H9 (cell line): ENCODE data around the gene KLF16. TPM values are rescaled to one million over a fixed set of nuclear protein-coding genes. Genes with fewer than 3 reads are reported as not detected.

Source experiments
- DNase-seq: peaks from one replicate; pipeline ENCODE4 v3.0.0-alpha.2; 2017
- H2AFZ ChIP-seq: one replicate; pipeline ENCODE4 v1.6.1; 2013; ENCODE audit warnings: mild to moderate bottlenecking, low read length, control low read depth, moderate library complexity
- H2AK5ac ChIP-seq: 2 replicates; pipeline ENCODE4 v1.6.1; 2013; ENCODE audit warnings: low read length, control low read depth, mixed read lengths; ENCODE audit not compliant: insufficient read length
- H2BK120ac ChIP-seq: one replicate; pipeline ENCODE4 v1.6.1; 2013; ENCODE audit warnings: low read depth, mild to moderate bottlenecking, low read length, control low read depth, inconsistent platforms; ENCODE audit not compliant: poor library complexity, severe bottlenecking
- H2BK12ac ChIP-seq: 2 replicates; pipeline ENCODE4 v1.6.1; 2013; ENCODE audit warnings: low read length, control low read depth, mixed read lengths, low read depth; ENCODE audit not compliant: insufficient read length
- H2BK15ac ChIP-seq: 2 replicates; pipeline ENCODE4 v1.6.1; 2013; ENCODE audit warnings: low read depth, low read length, control low read depth
- H2BK20ac ChIP-seq: one replicate; pipeline ENCODE4 v1.6.1; 2013; ENCODE audit warnings: low read depth, mild to moderate bottlenecking, low read length, control low read depth, inconsistent platforms; ENCODE audit not compliant: poor library complexity, severe bottlenecking
- H2BK5ac ChIP-seq: 2 replicates; pipeline ENCODE4 v1.6.1; 2013; ENCODE audit warnings: low read length, control low read depth, mixed read lengths; ENCODE audit not compliant: insufficient read length
- H3K14ac ChIP-seq: 2 replicates; pipeline ENCODE4 v1.6.1; 2013; ENCODE audit warnings: low read length, control low read depth; ENCODE audit not compliant: insufficient read depth
- H3K18ac ChIP-seq: 2 replicates; pipeline ENCODE4 v1.6.1; 2013; ENCODE audit warnings: low read depth, mild to moderate bottlenecking, mixed read lengths, low read length, control low read depth; ENCODE audit not compliant: insufficient read length
- H3K23ac ChIP-seq: 2 replicates; pipeline ENCODE4 v1.6.1; 2013; ENCODE audit warnings: low read length, control low read depth, mixed read lengths, low read depth; ENCODE audit not compliant: insufficient read length
- H3K23me2 ChIP-seq: 2 replicates; pipeline ENCODE4 v1.6.1; 2013; ENCODE audit warnings: low read depth, mild to moderate bottlenecking, mixed read lengths, low read length, control low read depth; ENCODE audit not compliant: insufficient read length, poor library complexity, severe bottlenecking
- H3K27ac ChIP-seq: 2 replicates; pipeline ENCODE4 v1.5.1; 2013; ENCODE audit warnings: low read length, control low read depth, mixed read lengths, low read depth; ENCODE audit not compliant: insufficient read length
- H3K27me3 ChIP-seq: 2 replicates; pipeline ENCODE4 v1.6.1; 2013; ENCODE audit warnings: low read length, control low read depth, inconsistent platforms; ENCODE audit not compliant: insufficient read depth
- H3K4ac ChIP-seq: 2 replicates; pipeline ENCODE4 v1.6.1; 2013; ENCODE audit warnings: low read depth, mild to moderate bottlenecking, control low read depth, inconsistent platforms, low read length, moderate library complexity
- H3K4me1 ChIP-seq: 2 replicates; pipeline ENCODE4 v1.6.1; 2013; ENCODE audit warnings: low read length, control low read depth, inconsistent platforms; ENCODE audit not compliant: insufficient read depth
- H3K4me2 ChIP-seq: 2 replicates; pipeline ENCODE4 v1.6.1; 2013; ENCODE audit warnings: low read length, control low read depth, mixed read lengths; ENCODE audit not compliant: insufficient read length, insufficient read depth
- H3K56ac ChIP-seq: 2 replicates; pipeline ENCODE4 v1.6.1; 2013; ENCODE audit warnings: low read depth, mild to moderate bottlenecking, mixed read lengths, low read length, control low read depth; ENCODE audit not compliant: insufficient read length
- H3K79me1 ChIP-seq: 2 replicates; pipeline ENCODE4 v1.6.1; 2013; ENCODE audit warnings: low read depth, mild to moderate bottlenecking, moderate library complexity, low read length, control low read depth, inconsistent platforms; ENCODE audit not compliant: insufficient read depth, poor library complexity, severe bottlenecking
- H3K79me2 ChIP-seq: 2 replicates; pipeline ENCODE4 v1.6.1; 2013; ENCODE audit warnings: low read length, control low read depth, inconsistent platforms; ENCODE audit not compliant: insufficient read depth
- H3K9ac ChIP-seq: 2 replicates; pipeline ENCODE4 v1.6.1; 2013; ENCODE audit warnings: low read length, control low read depth, mixed read lengths; ENCODE audit not compliant: insufficient read length; ENCODE audit errors: extremely low read depth
- H3K9me3 ChIP-seq: one replicate; pipeline ENCODE4 v1.6.1; 2013; ENCODE audit warnings: low read depth, low read length, inconsistent platforms; ENCODE audit not compliant: control insufficient read depth
- H3T11ph ChIP-seq: one replicate; pipeline ENCODE4 v1.6.1; 2013; ENCODE audit warnings: mild to moderate bottlenecking, low read length, control low read depth, inconsistent platforms
- H4K20me1 ChIP-seq: one replicate; pipeline ENCODE4 v1.6.1; 2013; ENCODE audit not compliant: control insufficient read depth, insufficient read length, insufficient read depth
- H4K5ac ChIP-seq: 2 replicates; pipeline ENCODE4 v1.6.1; 2013; ENCODE audit warnings: low read depth, mild to moderate bottlenecking, mixed read lengths, low read length, control low read depth; ENCODE audit not compliant: insufficient read length
- H4K8ac ChIP-seq: replicated peaks from 2 replicates; pipeline ENCODE4 v1.6.1; 2013; ENCODE audit warnings: low read length, control low read depth, mixed read lengths, low read depth; ENCODE audit not compliant: insufficient read length
- H4K91ac ChIP-seq: 2 replicates; pipeline ENCODE4 v1.6.1; 2013; ENCODE audit warnings: low read depth, mild to moderate bottlenecking, moderate library complexity, mixed read lengths, low read length, control low read depth; ENCODE audit not compliant: insufficient read length
- H3K27ac Mint-ChIP-seq, 3 experiments: 2 replicates in 2 of 3; 3 replicates in 1 of 3; pipeline ENCODE4 v1.8.0; 2020 to 2021; ENCODE audit warnings: mixed read lengths in 3 of 3, mild to moderate bottlenecking in 1 of 3, moderate library complexity in 1 of 3
- H3K27me3 Mint-ChIP-seq: 2 replicates; pipeline ENCODE4 v1.8.0; 2021; ENCODE audit warnings: low read depth, mild to moderate bottlenecking, moderate library complexity, mixed read lengths
- H3K36me3 Mint-ChIP-seq, 3 experiments: 2 replicates in 2 of 3; 3 replicates in 1 of 3; pipeline ENCODE4 v1.8.0; 2020 to 2021; ENCODE audit warnings: low read depth in 3 of 3, mixed read lengths in 3 of 3; ENCODE audit not compliant: insufficient read depth in 1 of 3
- H3K4me1 Mint-ChIP-seq, 2 experiments: 2 replicates each; pipeline ENCODE4 v1.8.0; 2020; ENCODE audit warnings: mixed read lengths in 2 of 2
- H3K4me3 Mint-ChIP-seq, 2 experiments: 2 replicates in 1 of 2; 3 replicates in 1 of 2; pipeline ENCODE4 v1.8.0; 2020 to 2021; ENCODE audit warnings: mild to moderate bottlenecking in 2 of 2, mixed read lengths in 2 of 2, moderate library complexity in 1 of 2
- H3K9me3 Mint-ChIP-seq, 2 experiments: 2 replicates in 1 of 2; 3 replicates in 1 of 2; pipeline ENCODE4 v1.8.0; 2020; ENCODE audit warnings: mild to moderate bottlenecking in 2 of 2, mixed read lengths in 2 of 2, moderate library complexity in 1 of 2
- CTCF ChIP-seq: fragments of 200-600 bp; sonication (generic); conservative IDR thresholded peaks from 3 replicates; pipeline ENCODE4 v1.8.0; 2021; ENCODE audit warnings: antibody characterized with exemption, mild to moderate bottlenecking
- WGBS: extraction: QIAGEN DNeasy Blood & Tissue Kit; methylation state at CpG from one replicate; pipeline ENCODE4 v1.1.7; 2013; ENCODE audit warnings: missing lambda C conversion rate, low lambda C conversion rate, mixed read lengths; ENCODE audit not compliant: insufficient read length; ENCODE audit errors: extremely low coverage; 5-methylcytosine and 5-hydroxymethylcytosine counted together
- total RNA-seq: library from RNA; stranded (reverse); gene quantifications from 2 replicates; pipeline ENCODE4 v1.2.1, GENCODE V29; 2021

Gene KLF16
- total RNA-seq, 1 experiment from 2014 or later = 66.8 TPM

- Histone ChIP-seq H3K4ac (no peak overlapping the region), H3K23me2 (no peaks in the 10 kb centered on the region), H3T11ph (no peak overlapping the region), H2AFZ (no peak overlapping the region), H2BK120ac (no peak overlapping the region), H2BK12ac (no peak overlapping the region), H2BK15ac (no peak overlapping the region), H3K23ac (no peak overlapping the region), H3K56ac (no peak overlapping the region), H3K4me2 (no peak overlapping the region), H4K5ac (no peak overlapping the region), H4K91ac (no peak overlapping the region), H3K18ac (no peak overlapping the region), H2BK5ac (no peak overlapping the region), H3K79me2 (no peaks in the 10 kb centered on the region), H3K4me1 (no peaks in the 10 kb centered on the region), H3K9ac (no peak overlapping the region), H3K14ac (no peak overlapping the region; the same call in 1 of the 2 replicates), H3K79me1 (no peaks in the 10 kb centered on the region), H2BK20ac (no peak overlapping the region), H4K20me1 (peaks cover 2% of the 10 kb centered on the region), H3K27ac (no peak overlapping the region), H4K8ac (no peak overlapping the region), H3K27me3 (no peaks in the 10 kb centered on the region), H2AK5ac (no peak overlapping the region), H3K9me3 (no peaks in the 10 kb centered on the region)
- Mint-ChIP-seq H3K36me3 (peaks cover 0 to 2% (median 0%) of the 10 kb centered on the region in 3 experiments; a peak in 2 of 7 replicates), H3K27me3 (peaks cover 9% of the 10 kb centered on the region), H3K4me1 (peaks cover 0 to 6% of the 10 kb centered on the region in 2 experiments; a peak in 2 of 4 replicates), H3K27ac (no peak overlapping the region; a peak in 2 of 7 replicates), H3K9me3 (no peaks in the 10 kb centered on the region; a peak in 2 of 5 replicates), H3K4me3 (no peak overlapping the region)
- DNase-seq = no peak
- no CpG with 5 or more reads among the region's 28 CpGs for WGBS
- no peak for TF ChIP-seq CTCF
Measured at GRCh38 chr19:1807030-1807694, 56.2 kb downstream of the KLF16 start.
